Caco-2 (cell line): ENCODE data around the gene EMILIN2. TPM values are rescaled to one million over a fixed set of nuclear protein-coding genes. Genes with fewer than 3 reads are reported as not detected.

Experiments
- BruUV-seq: library from RNA; stranded (reverse); fragments of 400-500 nt; replicated peaks from 2 replicates; lab custom pipeline; 2021; lab: Mats Ljungman, UMichigan
- CTCF ChIA-PET: fragments of 300-600 bp; sonication (Branson Sonifier 250); formaldehyde crosslinking; loops from one replicate; lab custom pipeline; 2022; ENCODE audit warnings: antibody characterized with exemption; lab: Charles Lee
- POLR2A ChIA-PET: fragments of 300-600 bp; sonication (Branson Sonifier 250); formaldehyde crosslinking; loops from one replicate; lab custom pipeline; 2022; ENCODE audit warnings: antibody characterized with exemption; lab: Charles Lee
- DNase-seq, 2 experiments: peaks; one replicate each; pipeline versions ENCODE4 v3.0.0 to v3.0.0-alpha.2; 2020 to 2022
- H3K27me3 ChIP-seq: replicated peaks from 2 replicates; pipeline ENCODE4 v1.6.0; 2011; ENCODE audit warnings: low read length; ENCODE audit not compliant: control insufficient read depth, insufficient read depth
- H3K36me3 ChIP-seq: 2 replicates; pipeline ENCODE4 v1.5.1; 2011; ENCODE audit warnings: low read length; ENCODE audit not compliant: control insufficient read depth, insufficient read depth
- H3K4me1 ChIP-seq: fragments of 250-450 bp; sonication (Bioruptor Pico); 2 replicates; pipeline ENCODE4 v1.5.1; 2020; ENCODE audit warnings: mild to moderate bottlenecking
- H3K4me3 ChIP-seq: 2 replicates; pipeline ENCODE4 v1.5.1; 2011; ENCODE audit warnings: low read depth, mild to moderate bottlenecking, control low read depth, low read length
- H3K9me3 ChIP-seq: fragments of 250-450 bp; sonication (Bioruptor Pico); 2 replicates; pipeline ENCODE4 v1.5.1; 2020; ENCODE audit warnings: mild to moderate bottlenecking, moderate library complexity
- H3K27ac Mint-ChIP-seq: one replicate; pipeline ENCODE4 v1.8.0; 2022; ENCODE audit warnings: mixed read lengths; ENCODE audit not compliant: unreplicated experiment
- H3K27me3 Mint-ChIP-seq: one replicate; pipeline ENCODE4 v1.8.0; 2022; ENCODE audit warnings: mixed read lengths; ENCODE audit not compliant: insufficient read depth, unreplicated experiment
- H3K36me3 Mint-ChIP-seq: one replicate; pipeline ENCODE4 v1.8.0; 2022; ENCODE audit warnings: mild to moderate bottlenecking, mixed read lengths; ENCODE audit not compliant: insufficient read depth, unreplicated experiment
- H3K4me1 Mint-ChIP-seq: one replicate; pipeline ENCODE4 v1.8.0; 2022; ENCODE audit warnings: low read depth, mixed read lengths; ENCODE audit not compliant: unreplicated experiment
- H3K4me3 Mint-ChIP-seq: one replicate; pipeline ENCODE4 v1.8.0; 2022; ENCODE audit warnings: mild to moderate bottlenecking, moderate library complexity, mixed read lengths; ENCODE audit not compliant: unreplicated experiment
- H3K9me3 Mint-ChIP-seq: one replicate; pipeline ENCODE4 v1.8.0; 2022; ENCODE audit warnings: mixed read lengths; ENCODE audit not compliant: unreplicated experiment
- CTCF ChIP-seq, 2 experiments: fragments of 200-600 bp in 1 of 2; IDR thresholded peaks; 1 replicate in 1 of 2; 2 replicates in 1 of 2; pipeline versions ENCODE4 v1.5.1 to v1.8.0; 2011 to 2022; ENCODE audit warnings: antibody characterized with exemption in 1 of 2, control low read depth in 1 of 2, inconsistent platforms in 1 of 2, low read depth in 1 of 2, low read length in 1 of 2, mild to moderate bottlenecking in 1 of 2, moderate library complexity in 1 of 2; ENCODE audit not compliant: insufficient read depth in 1 of 2, severe bottlenecking in 1 of 2, unreplicated experiment in 1 of 2
- intact Hi-C: fragments of 100-400 bp; cut with micrococcal nuclease; formaldehyde crosslinking; loops from one replicate; pipeline ENCODE4 v1.10.0; 2022; ENCODE audit not compliant: unreplicated experiment
- total RNA-seq: library from RNA; stranded (reverse); gene quantifications from 2 replicates; pipeline ENCODE4 v1.2.3, GENCODE V29; 2022

The EMILIN2 gene
- total RNA-seq, 1 experiment from 2014 or later = 53.4 TPM

DNA sequence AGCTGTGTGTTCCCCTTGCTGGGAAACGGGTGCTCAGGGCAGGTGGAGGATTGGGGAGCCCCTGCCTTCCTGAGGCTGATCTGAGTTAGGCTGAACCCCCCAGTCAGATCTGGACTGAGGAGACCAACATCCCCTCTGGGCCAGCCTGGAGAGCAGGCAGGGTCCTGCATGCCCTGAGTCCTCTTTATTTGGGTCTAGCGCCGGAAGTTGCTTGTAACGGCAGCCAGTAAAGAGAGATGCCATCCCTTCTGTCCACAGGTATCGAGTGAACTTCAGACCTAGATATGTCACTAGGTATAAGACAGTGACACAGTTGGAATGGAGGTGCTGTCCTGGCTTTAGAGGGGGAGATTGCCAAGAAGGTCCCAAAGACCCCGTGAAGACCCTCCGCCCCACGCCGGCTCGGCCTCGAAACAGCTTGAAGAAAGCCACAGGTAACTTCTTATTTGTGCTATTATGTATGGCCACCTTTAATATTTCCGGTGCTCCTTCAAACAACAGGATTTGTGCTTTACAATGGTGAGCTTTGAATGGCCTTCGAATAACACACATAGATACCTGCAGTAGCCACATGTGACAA is 38.0 kb downstream of the EMILIN2 start:
- H3K36me3 Mint-ChIP-seq = peaks cover 17% of the 10 kb centered on the region
- no peak overlapping the region for H3K27ac Mint-ChIP-seq
- DNase-seq = no peak
- H3K4me3 Mint-ChIP-seq = no peak overlapping the region
- H3K36me3 ChIP-seq = no peaks in the 10 kb centered on the region
- TF ChIP-seq CTCF (IDR thresholded peaks at IDR 0.05; ENCODE audit: insufficient read depth in 1 of 2, low read depth in 1 of 2, low read length in 1 of 2, severe bottlenecking in 1 of 2, unreplicated experiment in 1 of 2) = no peak
- H3K27me3 Mint-ChIP-seq = no peaks in the 10 kb centered on the region
- H3K9me3 Mint-ChIP-seq = peaks cover 19% of the 10 kb centered on the region
- H3K9me3 ChIP-seq = 0 out of 2 replicates have a peak, but pooled peaks cover 6% of the 10 kb centered on the region
- H3K4me1 ChIP-seq = no peaks in the 10 kb centered on the region
- ChIA-PET POLR2A (no interaction called here), CTCF (no interaction called here)
- intact Hi-C loops = no loop called here
- BruUV-seq = no TSS peak
- H3K4me1 Mint-ChIP-seq = peaks cover 4% of the 10 kb centered on the region
- H3K4me3 ChIP-seq = no peak overlapping the region
- no peaks in the 10 kb centered on the region for H3K27me3 ChIP-seq

- TF ChIP-seq CTCF (IDR thresholded peaks at IDR 0.05; ENCODE audit: insufficient read depth in 1 of 2, low read depth in 1 of 2, low read length in 1 of 2, severe bottlenecking in 1 of 2, unreplicated experiment in 1 of 2) = no peak
- CTCF ChIA-PET = no interaction called here
- no peak overlapping the region for H3K4me3 ChIP-seq
- no peak overlapping the region for H3K27ac Mint-ChIP-seq
- H3K27me3 ChIP-seq = no peaks in the 10 kb centered on the region
- H3K36me3 Mint-ChIP-seq = peaks cover 37% of the 10 kb centered on the region
- H3K9me3 Mint-ChIP-seq = peaks cover 19% of the 10 kb centered on the region
- no peaks in the 10 kb centered on the region for H3K27me3 Mint-ChIP-seq
- peaks cover 5% of the 10 kb centered on the region for H3K4me1 ChIP-seq
- intact Hi-C loops = no loop called here
- BruUV-seq = no TSS peak
- H3K4me1 Mint-ChIP-seq = peaks cover 10% of the 10 kb centered on the region
- DNase-seq = no peak
- no peak overlapping the region for H3K4me3 Mint-ChIP-seq
- no peaks in the 10 kb centered on the region for H3K36me3 ChIP-seq
- H3K9me3 ChIP-seq = 0 out of 2 replicates have a peak, but pooled peaks cover 6% of the 10 kb centered on the region
- POLR2A ChIA-PET = no interaction called here
Measured at GRCh38 chr18:2887470-2887869, 40.7 kb downstream of the EMILIN2 start.

DNA sequence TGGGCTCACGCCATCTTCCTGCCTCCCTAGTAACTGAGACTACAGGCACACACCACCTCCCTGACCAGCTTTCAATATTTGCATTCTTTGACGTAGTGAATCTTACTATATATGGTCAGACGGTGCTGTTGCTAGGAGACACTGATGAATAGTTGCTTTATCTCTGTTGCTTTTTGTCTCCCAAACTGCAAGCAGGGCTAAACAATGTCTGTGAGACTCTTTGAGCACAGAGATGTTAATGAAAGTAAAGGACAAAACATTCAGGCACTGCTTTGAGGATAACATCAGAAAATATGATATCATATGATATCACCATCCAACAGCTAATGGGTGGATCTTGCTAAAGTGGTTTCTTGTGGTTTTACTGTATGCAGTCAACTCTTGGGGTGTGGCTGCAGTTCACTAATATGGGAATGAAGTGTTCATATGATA is 43.0 kb downstream of the EMILIN2 start:
- no peak for DNase-seq
- Mint-ChIP-seq H3K9me3 (peaks cover 22% of the 10 kb centered on the region), H3K4me3 (no peak overlapping the region), H3K4me1 (peaks cover 17% of the 10 kb centered on the region), H3K36me3 (peaks cover 46% of the 10 kb centered on the region), H3K27ac (no peak overlapping the region), H3K27me3 (no peaks in the 10 kb centered on the region)
- Histone ChIP-seq H3K4me1 (peaks cover 26% of the 10 kb centered on the region), H3K4me3 (no peak overlapping the region), H3K9me3 (0 out of 2 replicates have a peak, but pooled peaks cover 6% of the 10 kb centered on the region), H3K27me3 (no peaks in the 10 kb centered on the region), H3K36me3 (no peaks in the 10 kb centered on the region)
- intact Hi-C loops = no loop called here
- POLR2A ChIA-PET = no interaction called here
- TF ChIP-seq CTCF (IDR thresholded peaks at IDR 0.05; ENCODE audit: insufficient read depth in 1 of 2, low read depth in 1 of 2, low read length in 1 of 2, severe bottlenecking in 1 of 2, unreplicated experiment in 1 of 2) = no peak
- CTCF ChIA-PET = no interaction called here
- BruUV-seq = no TSS peak
